Measurements from ENCODE around the gene OOSP1. TPM values are rescaled to one million over a fixed set of nuclear protein-coding genes. Genes with fewer than 3 reads are reported as not detected.
"Not testable (repeated sequence)": the region's sequence is repeated elsewhere in the genome, so short reads cannot be mapped to it uniquely, and the experiment has no call there.

OOSP1 gene
- total RNA-seq, 2 donors from 2014 or later: not detected

DNA sequence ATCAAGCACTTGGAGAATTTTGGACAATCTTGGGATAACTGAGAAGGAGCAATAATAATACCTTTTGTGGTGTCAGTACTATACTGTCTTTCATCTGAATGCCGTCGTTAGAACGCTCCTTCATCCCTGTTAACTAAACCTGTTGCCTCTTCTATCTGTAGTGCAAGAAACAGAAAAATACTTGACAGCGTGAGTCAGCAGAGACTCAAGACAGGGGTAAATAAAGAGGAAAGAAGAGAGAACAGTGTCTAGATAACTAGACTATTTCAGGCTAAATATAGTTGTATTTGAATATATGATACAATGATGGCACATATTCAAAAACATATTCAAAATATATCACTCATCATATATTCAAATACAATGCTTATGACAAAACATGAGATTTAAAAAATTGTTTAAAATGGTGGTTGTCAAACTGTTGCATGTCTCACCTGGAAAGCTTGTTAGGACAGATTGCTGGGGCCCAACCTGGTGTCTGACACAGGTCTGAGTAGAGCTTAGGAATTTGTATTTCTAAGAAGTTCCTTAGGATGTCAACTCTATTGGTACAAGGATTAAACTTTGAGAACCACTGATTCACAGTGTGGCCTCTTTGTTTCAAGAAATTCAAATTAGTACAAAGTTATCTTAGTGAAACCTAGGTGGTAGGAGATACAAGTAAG is 43.0 kb downstream of the OOSP1 start:
- ATAC-seq (replicated peaks): no peak
- Mint-ChIP-seq H3K9me3 (no peaks in the 10 kb centered on the region), H3K27me3 (peaks cover 21% of the 10 kb centered on the region), H3K36me3 (ENCODE audit: low read depth) (no peaks in the 10 kb centered on the region), H3K4me1 (no peaks in the 10 kb centered on the region), H3K27ac (no peak overlapping the region), H3K4me3 (no peak overlapping the region)

DNA sequence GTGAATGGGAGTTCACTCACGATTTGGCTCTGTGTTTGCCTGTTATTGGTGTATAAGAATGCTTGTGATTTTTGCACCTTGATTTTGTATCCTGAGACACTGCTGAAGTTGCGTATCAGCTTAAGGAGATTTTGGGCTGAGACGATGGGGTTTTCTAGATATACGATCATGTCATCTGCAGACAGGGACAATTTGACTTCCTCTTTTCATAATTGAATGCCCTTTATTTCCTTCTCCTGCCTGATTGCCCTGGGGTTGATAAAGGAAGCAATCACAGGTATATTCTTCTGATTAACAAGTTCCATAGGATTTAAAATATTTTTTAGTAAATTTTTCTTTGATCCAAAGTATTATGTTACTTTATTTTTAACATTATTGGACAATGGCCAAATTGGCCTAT is 43.8 kb downstream of the OOSP1 start:
- H3K4me1 Mint-ChIP-seq; ATAC-seq (replicated peaks); H3K27ac Mint-ChIP-seq; H3K36me3 Mint-ChIP-seq (ENCODE audit: low read depth); H3K4me3 Mint-ChIP-seq; H3K9me3 Mint-ChIP-seq: not testable (repeated sequence)
- peaks cover 21% of the 10 kb centered on the region for H3K27me3 Mint-ChIP-seq

DNA sequence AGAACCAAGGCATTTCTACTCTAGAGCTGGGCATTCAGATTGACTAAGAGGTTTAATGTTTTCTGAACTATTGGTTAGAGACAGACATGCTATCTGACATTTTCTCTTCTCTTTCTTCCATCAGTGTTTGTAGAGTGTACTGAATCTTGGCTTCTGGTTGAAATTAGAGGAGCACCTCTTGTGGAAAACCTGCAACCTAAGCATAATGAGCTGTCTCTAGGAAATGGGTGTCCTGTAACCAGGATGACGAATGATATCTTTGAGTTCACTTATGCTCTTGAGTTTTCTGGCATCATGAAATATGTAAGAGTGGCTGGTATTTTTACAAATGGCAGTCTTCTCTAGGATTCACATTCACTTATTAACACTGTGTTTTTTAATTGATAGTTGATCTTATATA is 45.0 kb downstream of the OOSP1 start:
- ATAC-seq (replicated peaks): no peak
- Mint-ChIP-seq H3K36me3 (ENCODE audit: low read depth) (no peaks in the 10 kb centered on the region), H3K4me1 (no peaks in the 10 kb centered on the region), H3K27ac (no peak overlapping the region), H3K4me3 (no peak overlapping the region), H3K9me3 (no peaks in the 10 kb centered on the region), H3K27me3 (peaks cover 21% of the 10 kb centered on the region)

DNA sequence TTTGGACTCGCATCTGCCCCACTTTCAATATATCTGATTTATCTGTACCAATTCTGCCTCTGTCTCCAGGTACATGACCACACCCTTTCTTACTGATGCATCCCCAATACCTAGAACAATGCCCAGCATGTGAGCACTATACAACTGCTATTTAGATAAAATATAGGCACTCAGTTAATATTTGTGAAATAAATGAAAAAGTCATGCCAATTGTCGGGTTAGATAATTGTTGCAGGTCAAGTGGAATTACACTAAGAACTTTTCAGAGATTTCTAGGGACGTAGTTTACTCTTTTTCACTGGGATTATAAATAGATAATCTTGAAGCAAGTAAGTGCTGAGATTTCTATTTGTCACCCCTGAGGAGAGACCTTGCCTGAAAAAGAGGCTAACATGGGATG is 46.1 kb downstream of the OOSP1 start:
- no peaks in the 10 kb centered on the region for H3K36me3 Mint-ChIP-seq (ENCODE audit: low read depth)
- no peak overlapping the region for H3K4me3 Mint-ChIP-seq
- peaks cover 17% of the 10 kb centered on the region for H3K27me3 Mint-ChIP-seq
- H3K27ac Mint-ChIP-seq: no peak overlapping the region
- peaks cover 6% of the 10 kb centered on the region for H3K9me3 Mint-ChIP-seq
- no peaks in the 10 kb centered on the region for H3K4me1 Mint-ChIP-seq
- no peak for ATAC-seq (replicated peaks)

DNA sequence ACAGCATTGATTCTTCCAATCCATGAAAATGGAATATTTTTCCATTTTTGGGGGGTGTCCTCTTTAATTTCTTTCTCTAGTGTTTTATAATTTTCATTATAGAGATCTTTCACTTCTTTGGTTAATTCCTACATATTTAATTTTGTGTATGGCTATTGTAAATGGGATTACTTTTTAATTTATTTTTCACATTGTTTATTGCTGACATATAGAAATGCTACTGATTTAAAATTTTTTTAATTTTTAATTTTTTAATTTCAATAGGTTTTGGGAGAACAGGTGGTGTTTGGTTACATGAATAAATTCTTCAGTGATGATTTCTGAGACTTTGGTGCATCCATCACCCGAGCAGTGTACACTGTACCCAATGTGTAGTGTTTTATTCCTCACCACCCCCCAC is 52.2 kb downstream of the OOSP1 start:
- Mint-ChIP-seq H3K9me3 (peaks cover 21% of the 10 kb centered on the region), H3K27me3 (peaks cover 19% of the 10 kb centered on the region), H3K27ac (no peak overlapping the region), H3K4me3 (no peak overlapping the region), H3K36me3 (ENCODE audit: low read depth) (no peaks in the 10 kb centered on the region), H3K4me1 (no peaks in the 10 kb centered on the region)
- ATAC-seq (replicated peaks): no peak

DNA sequence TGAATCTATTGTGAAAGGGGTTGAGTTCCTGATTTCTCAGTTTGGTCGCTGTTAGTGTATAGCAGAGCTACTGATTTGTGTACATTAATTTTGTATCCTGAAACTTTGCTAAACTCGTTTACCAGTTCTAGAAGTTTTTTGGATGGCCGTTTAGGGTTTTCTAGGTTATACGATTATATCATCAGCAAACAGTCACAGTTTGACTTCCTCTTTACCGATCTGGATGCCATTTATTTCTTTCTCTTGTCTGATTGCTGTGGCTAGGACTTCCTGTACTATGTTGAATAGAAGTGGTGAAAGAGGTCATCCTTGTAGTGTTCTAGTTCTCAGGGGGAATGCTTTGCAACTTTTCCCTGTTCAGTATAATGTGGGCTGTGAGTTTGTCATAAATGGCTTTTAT is 54.2 kb downstream of the OOSP1 start:
- no peak for ATAC-seq (replicated peaks)
- H3K27me3 Mint-ChIP-seq: peaks cover 22% of the 10 kb centered on the region
- no peak overlapping the region for H3K4me3 Mint-ChIP-seq
- no peaks in the 10 kb centered on the region for H3K36me3 Mint-ChIP-seq (ENCODE audit: low read depth)
- peaks cover 21% of the 10 kb centered on the region for H3K9me3 Mint-ChIP-seq
- no peak overlapping the region for H3K27ac Mint-ChIP-seq
- no peaks in the 10 kb centered on the region for H3K4me1 Mint-ChIP-seq

DNA sequence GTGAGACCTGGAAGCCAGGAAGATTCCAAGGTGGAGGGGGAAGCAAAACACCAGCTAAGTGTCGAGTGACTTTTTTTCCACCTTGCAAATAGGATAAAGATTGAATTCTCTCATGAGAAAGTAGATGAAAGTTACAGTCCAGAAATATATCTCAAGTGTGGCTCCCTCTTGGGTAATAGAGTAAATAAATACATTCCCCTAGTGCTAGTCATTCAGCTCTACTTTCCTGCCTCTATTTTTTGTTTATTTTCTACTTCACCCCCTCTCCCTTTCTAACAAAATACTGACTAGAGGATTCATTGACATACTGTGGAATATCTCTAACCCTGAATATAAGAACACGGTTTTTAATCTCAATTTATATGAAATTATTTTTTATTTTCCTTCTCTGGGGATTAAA is 59.6 kb downstream of the OOSP1 start:
- Mint-ChIP-seq H3K27me3 (peaks cover 22% of the 10 kb centered on the region), H3K4me3 (no peak overlapping the region), H3K4me1 (no peaks in the 10 kb centered on the region), H3K27ac (no peak overlapping the region), H3K36me3 (ENCODE audit: low read depth) (no peaks in the 10 kb centered on the region), H3K9me3 (peaks cover under 1% of the 10 kb centered on the region)
- ATAC-seq (replicated peaks): no peak

DNA sequence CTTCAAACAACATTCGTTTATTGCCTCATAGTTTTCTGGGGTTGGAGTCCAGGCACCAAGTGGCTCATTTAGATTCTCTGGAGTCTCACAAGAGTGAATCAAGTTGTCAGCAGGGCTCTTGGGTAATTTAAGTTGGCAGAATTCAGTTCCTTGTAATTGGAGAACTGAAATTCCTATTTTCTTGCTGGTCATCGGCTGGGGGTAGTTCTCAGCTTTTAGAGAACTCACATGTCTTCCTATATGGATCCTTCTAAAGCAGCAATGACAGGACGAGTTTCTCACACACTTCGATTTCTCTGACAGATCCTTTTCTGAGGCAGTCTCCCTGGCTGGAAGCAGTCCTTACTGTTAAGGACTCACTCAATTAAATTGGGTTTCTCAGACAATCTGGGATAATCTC is 61.5 kb downstream of the OOSP1 start:
- H3K36me3 Mint-ChIP-seq (ENCODE audit: low read depth): no peaks in the 10 kb centered on the region
- no peak overlapping the region for H3K27ac Mint-ChIP-seq
- no peak for ATAC-seq (replicated peaks)
- no peak overlapping the region for H3K4me3 Mint-ChIP-seq
- H3K9me3 Mint-ChIP-seq: no peaks in the 10 kb centered on the region
- no peaks in the 10 kb centered on the region for H3K4me1 Mint-ChIP-seq
- peaks cover 18% of the 10 kb centered on the region for H3K27me3 Mint-ChIP-seq

DNA sequence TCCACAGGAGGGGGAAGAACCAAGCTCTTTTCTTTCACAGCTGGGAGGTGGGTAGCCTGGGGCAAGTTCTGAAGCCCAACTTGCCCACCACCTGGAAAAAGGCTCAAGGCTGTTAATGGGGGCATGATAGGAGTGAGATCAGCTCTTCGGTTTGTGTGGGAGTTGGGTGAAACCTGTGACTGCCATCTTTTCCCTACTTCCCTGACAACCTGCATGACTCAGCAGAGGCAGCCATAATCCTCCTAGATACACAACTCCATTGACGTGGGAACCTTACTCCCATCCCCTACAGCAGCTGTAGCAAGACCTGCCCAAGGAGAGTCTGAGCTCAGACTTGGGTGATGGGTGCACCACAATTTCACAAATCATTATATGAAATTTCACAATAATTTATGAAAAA is 65.5 kb downstream of the OOSP1 start:
- ATAC-seq (replicated peaks): no peak
- no peaks in the 10 kb centered on the region for H3K9me3 Mint-ChIP-seq
- no peak overlapping the region for H3K27ac Mint-ChIP-seq
- peaks cover 10% of the 10 kb centered on the region for H3K27me3 Mint-ChIP-seq
- no peaks in the 10 kb centered on the region for H3K36me3 Mint-ChIP-seq (ENCODE audit: low read depth)
- H3K4me1 Mint-ChIP-seq: no peaks in the 10 kb centered on the region
- H3K4me3 Mint-ChIP-seq: no peak overlapping the region

DNA sequence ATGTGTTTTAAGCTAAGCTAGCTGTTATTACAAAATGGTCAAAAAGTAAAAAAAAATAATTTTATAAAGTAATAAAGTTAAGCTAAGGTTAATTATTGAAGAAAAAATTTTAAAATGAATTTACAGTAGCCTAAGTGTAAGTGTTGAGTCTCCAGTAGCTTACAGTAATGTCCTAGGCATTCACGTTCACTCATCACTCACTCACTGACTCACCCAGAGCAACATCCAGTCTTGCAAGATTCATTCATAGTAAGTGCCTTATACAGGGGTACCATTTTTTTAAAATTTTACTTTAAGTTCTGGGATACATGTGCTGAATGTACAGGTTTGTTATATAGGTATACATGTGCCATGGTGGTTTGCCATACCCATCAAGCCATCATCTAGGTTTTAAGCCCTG is 67.1 kb downstream of the OOSP1 start:
- Mint-ChIP-seq H3K4me1 (no peaks in the 10 kb centered on the region), H3K4me3 (no peak overlapping the region), H3K9me3 (no peaks in the 10 kb centered on the region), H3K36me3 (ENCODE audit: low read depth) (no peaks in the 10 kb centered on the region), H3K27me3 (peaks cover 13% of the 10 kb centered on the region), H3K27ac (no peak overlapping the region)
- no peak for ATAC-seq (replicated peaks)

Other genes starting within 250 kb of the OOSP1 start
- gene OR10V1, start 224.6 kb upstream of the OOSP1 start, total RNA-seq: not detected
- 10 to 100 TPM in 1 of 2 donors, 1 to 10 TPM in 1; 9.5 to 12.6 TPM for gene STX3, start 183.1 kb upstream of the OOSP1 start, total RNA-seq
- gene MRPL16, start 127.7 kb upstream of the OOSP1 start, total RNA-seq: 10 to 100 TPM; 51.2 to 92.8 TPM
- not detected for gene CBLIF, start 92.9 kb upstream of the OOSP1 start, total RNA-seq
- not detected for gene TCN1, start 71.9 kb upstream of the OOSP1 start, total RNA-seq
- gene OOSP3, start 59.6 kb upstream of the OOSP1 start, total RNA-seq: not detected
- not detected for gene OOSP4A, start 25.6 kb downstream of the OOSP1 start, total RNA-seq
- gene OOSP4B, start 78.7 kb downstream of the OOSP1 start, total RNA-seq: not detected
- not detected for gene OOSP2, start 102.0 kb downstream of the OOSP1 start, total RNA-seq
- gene MS4A3, start 118.2 kb downstream of the OOSP1 start, total RNA-seq: not detected
- gene MS4A2, start 150.2 kb downstream of the OOSP1 start, total RNA-seq: not detected
- not detected for gene MS4A6A, start 244.7 kb downstream of the OOSP1 start, total RNA-seq